ENCODE measurements around the gene ATP6V0B. TPM values are rescaled to one million over a fixed set of nuclear protein-coding genes. Genes with fewer than 3 reads are reported as not detected.
A peak's percentile ranks its signal among the peaks of the same experiment; 100 is the strongest.

The ATP6V0B gene
- total and polyA plus RNA-seq, 2 of the 4 experiments (the other 2 are of a cell fraction), result 72.1 to 169 TPM

- Histone ChIP-seq H3K9me3 (ENCODE audit: control insufficient read depth, insufficient read depth, low read length) (no peaks in the 10 kb centered on the region), H4K20me1 (ENCODE audit: insufficient read depth, low read length) (no peaks in the 10 kb centered on the region; the same call in 1 of the 2 replicates), H3K23ac (ENCODE audit: low read depth, low read length) (no peak overlapping the region), H3K9me1 (ENCODE audit: insufficient read depth, low read length) (peaks cover 17% of the 10 kb centered on the region; the same call in 1 of the 2 replicates), H2AK9ac (replicated peaks; ENCODE audit: low read depth, low read length, poor library complexity) (no peak overlapping the region), H3K14ac (replicated peaks; ENCODE audit: low read depth, low read length) (no peak overlapping the region), H4K8ac (ENCODE audit: low read depth in 2 of 2, low read length in 2 of 2) (no peak overlapping the region), H3K9ac (ENCODE audit: low read depth, low read length) (no peak overlapping the region), H3K4ac (ENCODE audit: low read depth, low read length) (no peak overlapping the region), H4K91ac (ENCODE audit: insufficient read depth, low read depth, low read length) (no peak overlapping the region), H3K4me3 (ENCODE audit: insufficient read depth, low read depth, low read length) (no peak overlapping the region), H3K18ac (ENCODE audit: low read depth, low read length) (no peak overlapping the region), H2BK20ac (ENCODE audit: low read depth, low read length) (no peak overlapping the region), H3K27ac (ENCODE audit: insufficient read depth, low read length) (no peak overlapping the region), H3K27me3 (ENCODE audit: control insufficient read depth, insufficient read depth, low read length) (no peaks in the 10 kb centered on the region), H4K5ac (ENCODE audit: low read depth, low read length) (no peak overlapping the region), H3K79me1 (ENCODE audit: low read depth in 1 of 2, low read length in 2 of 2) (peaks cover 0 to 14% of the 10 kb centered on the region in 2 experiments; a peak in 2 of 4 replicates), H3K56ac (ENCODE audit: extremely low read depth, insufficient read depth, low read length) (no peak overlapping the region), H3K4me1 (ENCODE audit: control insufficient read depth, insufficient read depth, low read length) (peaks cover 10% of the 10 kb centered on the region), H2BK120ac (ENCODE audit: low read depth, low read length) (no peak overlapping the region), H3K4me2 (ENCODE audit: low read depth, low read length) (no peak overlapping the region), H2AK5ac (ENCODE audit: low read depth, low read length) (no peak overlapping the region), H2BK5ac (ENCODE audit: low read depth, low read length, poor library complexity, severe bottlenecking) (no peak overlapping the region), H3K36me3 (ENCODE audit: control insufficient read depth, insufficient read depth, low read length) (peaks cover 22% of the 10 kb centered on the region; the same call in 1 of the 2 replicates), H2BK15ac (ENCODE audit: low read depth, low read length) (no peak overlapping the region), H2AFZ (replicated peaks; ENCODE audit: low read length, poor library complexity) (peak overlapping the region; percentile 13)
- ATAC-seq (ENCODE audit: low read depth) (peak; percentile 8; the same call in 1 of the 2 replicates), DNase-seq (no peak)
- dilution Hi-C loops (cut with HindIII; ENCODE audit: low sequenced_read_pairs, unreplicated experiment) (no loop called here), intact Hi-C loops (cut with micrococcal nuclease) (no loop called here), in situ Hi-C loops (cut with MboI; ENCODE audit: low sequenced_read_pairs) (no loop called here)
- WGBS, 2 experiments (ENCODE audit: extremely low coverage in 2 of 2, insufficient read length in 1 of 2), result 93% methylated on average over 6 of the region's 13 CpGs; no CpG with 5 or more reads in 1 of the 2 experiments
- POLR2A ChIA-PET (ENCODE audit: unreplicated experiment), result no interaction called here
- CTCF ChIA-PET, result interaction anchor here (1.0 kb wide), 1 partner anchor 23 kb away, joined by 4 read pairs; no protein-coding TSS in a partner anchor
- no TSS peak for BruUV-seq (replicated peaks)
- no peak for TF ChIP-seq NFE2L2 (IDR thresholded peaks at IDR 0.05; ENCODE audit: low read depth, low read length)
- TF ChIP-seq FOS (IDR thresholded peaks at IDR 0.05; ENCODE audit: low read depth, low read length), result no peak
- no peak for TF ChIP-seq MXI1 (IDR thresholded peaks at IDR 0.05; ENCODE audit: borderline replicate concordance, low read depth, low read length)
- no peak for TF ChIP-seq MAZ (IDR thresholded peaks at IDR 0.05; ENCODE audit: borderline replicate concordance, low read depth, low read length)
- no peak for TF ChIP-seq CEBPB (IDR thresholded peaks at IDR 0.05; ENCODE audit: low read depth, low read length)
- TF ChIP-seq RFX5 (IDR thresholded peaks at IDR 0.05; ENCODE audit: low read depth, low read length), result no peak
- no peak for TF ChIP-seq BHLHE40 (IDR thresholded peaks at IDR 0.05; ENCODE audit: low read depth, low read length)
- TF ChIP-seq RAD21 (IDR thresholded peaks at IDR 0.05; ENCODE audit: low read length), result no peak
- no peak for TF ChIP-seq SMC3 (IDR thresholded peaks at IDR 0.05; ENCODE audit: low read depth, low read length)
- no peak for TF ChIP-seq USF2 (IDR thresholded peaks at IDR 0.05; ENCODE audit: low read depth, low read length)
- no peak for TF ChIP-seq RCOR1 (IDR thresholded peaks at IDR 0.05; ENCODE audit: insufficient replicate concordance, low read length)
- no peak for TF ChIP-seq MAFK (IDR thresholded peaks at IDR 0.05; ENCODE audit: low read depth, low read length)
- no peak for TF ChIP-seq POLR2A (IDR thresholded peaks at IDR 0.05; ENCODE audit: low read depth, low read length)
- no peak for TF ChIP-seq CTCF (conservative IDR thresholded peaks at IDR 0.05; ENCODE audit: low read depth, low read length)
- no peak for TF ChIP-seq ELK1 (IDR thresholded peaks at IDR 0.05; ENCODE audit: borderline replicate concordance, low read depth, low read length)
- no peak for TF ChIP-seq CHD1 (IDR thresholded peaks at IDR 0.05; ENCODE audit: low read depth, low read length)
Observed at GRCh38 chr1:44024903-44025525, 50.3 kb downstream of the ATP6V0B start.

Data from IMR-90 (cell line).